Measurements from ENCODE around the gene SLC8A2. TPM values are rescaled to one million over a fixed set of nuclear protein-coding genes. Genes with fewer than 3 reads are reported as not detected.

The SLC8A2 gene
- polyA plus RNA-seq, 1 donor from 2014 or later, result 14.1 TPM

- TF ChIP-seq MXI1 (conservative IDR thresholded peaks at IDR 0.05; ENCODE audit: poor library complexity, severe bottlenecking) (no peak), TAF1 (IDR thresholded peaks at IDR 0.05; ENCODE audit: low read depth) (no peak), CTCF (IDR thresholded peaks at IDR 0.05; ENCODE audit: poor library complexity, severe bottlenecking) (no peak), EP300 (conservative IDR thresholded peaks at IDR 0.05; ENCODE audit: poor library complexity, severe bottlenecking) (no peak), RAD21 (conservative IDR thresholded peaks at IDR 0.05) (no peak), POLR2AphosphoS5 (IDR thresholded peaks at IDR 0.05) (no peak), REST (IDR thresholded peaks at IDR 0.05; ENCODE audit: borderline replicate concordance) (no peak), SMC3 (conservative IDR thresholded peaks at IDR 0.05; ENCODE audit: poor library complexity) (no peak), EZH2 (IDR thresholded peaks at IDR 0.05; ENCODE audit: borderline replicate concordance, insufficient read depth, low read length, poor library complexity, severe bottlenecking) (no peak)
- peaks cover 5% of the 10 kb centered on the region for H3K27me3 ChIP-seq (ENCODE audit: insufficient read depth, low read depth, low read length)
- H3K4me3 ChIP-seq (ENCODE audit: low read length), result no peak overlapping the region
- no peak overlapping the region for H3K9ac ChIP-seq (ENCODE audit: low read length)
- no peaks in the 10 kb centered on the region for H3K79me2 ChIP-seq (replicated peaks; ENCODE audit: insufficient read depth, low read length)
- H3K27ac ChIP-seq (ENCODE audit: low read length), result no peak overlapping the region
- no peaks in the 10 kb centered on the region for H3K9me2 ChIP-seq (ENCODE audit: insufficient read depth, low read length)
- H3K4me2 ChIP-seq (ENCODE audit: low read length), result no peak overlapping the region
- no peak overlapping the region for H2AFZ ChIP-seq (ENCODE audit: low read depth, low read length)
- no peaks in the 10 kb centered on the region for H3F3A ChIP-seq (ENCODE audit: insufficient read depth, low read length, poor library complexity, severe bottlenecking)
- H3K9me3 ChIP-seq (ENCODE audit: low read length), result no peaks in the 10 kb centered on the region
- H3K36me3 ChIP-seq (ENCODE audit: insufficient read depth, low read length), result no peaks in the 10 kb centered on the region
- H4K20me1 ChIP-seq (ENCODE audit: insufficient read depth), result no peaks in the 10 kb centered on the region
Measured at GRCh38 chr19:47448360-47448727, 23.3 kb downstream of the SLC8A2 start.

GRCh38 chr19:47447470-47448359 lies 24.0 kb downstream of the SLC8A2 start:
- H3K27me3 ChIP-seq (ENCODE audit: insufficient read depth, low read depth, low read length), result peaks cover 5% of the 10 kb centered on the region
- H2AFZ ChIP-seq (ENCODE audit: low read depth, low read length), result no peak overlapping the region
- no peaks in the 10 kb centered on the region for H3F3A ChIP-seq (ENCODE audit: insufficient read depth, low read length, poor library complexity, severe bottlenecking)
- H3K36me3 ChIP-seq (ENCODE audit: insufficient read depth, low read length), result no peaks in the 10 kb centered on the region
- no peaks in the 10 kb centered on the region for H3K9me3 ChIP-seq (ENCODE audit: low read length)
- H3K9me2 ChIP-seq (ENCODE audit: insufficient read depth, low read length), result no peaks in the 10 kb centered on the region
- no peak overlapping the region for H3K4me2 ChIP-seq (ENCODE audit: low read length)
- TF ChIP-seq EP300 (conservative IDR thresholded peaks at IDR 0.05; ENCODE audit: poor library complexity, severe bottlenecking), result no peak
- TF ChIP-seq MXI1 (conservative IDR thresholded peaks at IDR 0.05; ENCODE audit: poor library complexity, severe bottlenecking), result peak; percentile 35
- peak overlapping the region; percentile 43 for H3K4me3 ChIP-seq (ENCODE audit: low read length)
- no peak overlapping the region for H3K27ac ChIP-seq (ENCODE audit: low read length)
- no peak overlapping the region for H3K9ac ChIP-seq (ENCODE audit: low read length)
- H3K79me2 ChIP-seq (replicated peaks; ENCODE audit: insufficient read depth, low read length), result no peaks in the 10 kb centered on the region
- no peaks in the 10 kb centered on the region for H4K20me1 ChIP-seq (ENCODE audit: insufficient read depth)
